Measurements from ENCODE around the gene RPL36A.

Gene RPL36A

GRCh38 chrX:101442085-101442484 lies 51.3 kb downstream of the RPL36A start:
- Histone ChIP-seq H3K9me3 (no peaks in the 10 kb centered on the region), H3K27me3 (no peaks in the 10 kb centered on the region), H3K4me1 (no peaks in the 10 kb centered on the region), H3K36me3 (peaks cover 6 to 30% (median 22%) of the 10 kb centered on the region in 3 donors), H3K27ac (no peak overlapping the region), H3K4me3 (no peak overlapping the region)
- TF ChIP-seq CTCF (IDR thresholded peaks at IDR 0.05), result no peak
- no peak for DNase-seq
- intact Hi-C loops (cut with DNase I; ENCODE audit: low total_unique reads), result no loop called here

Data from tibial artery (tissue), 4 donors.